ENCODE results near the gene C1QB. TPM values are rescaled to one million over a fixed set of nuclear protein-coding genes. Genes with fewer than 3 reads are reported as not detected.

Gene C1QB
- polyA plus RNA-seq, 1 donor (not counting 4 experiments of a cell fraction or from before 2014, with no cell fraction given) = not detected

DNA sequence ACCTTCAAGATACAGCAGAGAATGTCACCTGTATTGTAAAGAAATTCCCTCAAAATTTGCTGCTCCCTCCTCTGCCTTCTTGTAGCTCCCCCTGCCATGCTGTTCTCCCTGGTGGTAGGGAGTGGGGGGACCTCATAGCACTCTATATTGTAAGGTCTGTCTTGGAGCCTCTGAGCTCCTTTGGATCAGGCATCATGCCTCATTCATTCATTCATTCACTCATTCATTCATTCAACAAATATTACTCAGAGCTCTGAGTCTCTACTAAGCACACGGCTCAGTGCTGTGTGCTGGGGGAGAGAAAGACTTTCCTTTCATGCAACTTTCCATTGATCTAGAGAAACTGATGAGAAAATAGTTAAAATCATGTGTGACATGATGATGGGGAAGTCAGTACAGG lies 30.5 kb downstream of the C1QB start:
- Histone ChIP-seq H3K9ac (ENCODE audit: control insufficient read depth, extremely low read depth, insufficient read depth, low read length) (no peak overlapping the region), H3K79me2 (ENCODE audit: control insufficient read depth, insufficient read depth, low read length) (no peaks in the 10 kb centered on the region), H3K9me1 (ENCODE audit: control insufficient read depth, extremely low read depth, insufficient read depth, low read length) (no peaks in the 10 kb centered on the region), H3K27ac (ENCODE audit: control insufficient read depth, insufficient read depth, low read length) (no peak overlapping the region), H3K4me2 (ENCODE audit: control insufficient read depth, extremely low read depth, insufficient read depth, low read depth, low read length) (no peak overlapping the region), H3K27me3 (ENCODE audit: control insufficient read depth, extremely low read depth, insufficient read depth, low read length) (peaks cover 5% of the 10 kb centered on the region), H3K4me1 (ENCODE audit: control insufficient read depth, extremely low read depth, insufficient read depth, low read length) (no peaks in the 10 kb centered on the region), H2AFZ (ENCODE audit: control insufficient read depth, low read length) (no peak overlapping the region), H4K20me1 (ENCODE audit: control insufficient read depth, extremely low read depth, insufficient read depth, low read length) (no peaks in the 10 kb centered on the region), H3K36me3 (ENCODE audit: control insufficient read depth in 2 of 2, extremely low read depth in 1 of 2, insufficient read depth in 2 of 2, low read length in 2 of 2) (no peaks in the 10 kb centered on the region), H3K9me3 (ENCODE audit: control insufficient read depth, low read depth, low read length) (no peaks in the 10 kb centered on the region), H3K4me3 (ENCODE audit: control insufficient read depth in 2 of 3, extremely low read depth in 1 of 3, insufficient read depth in 2 of 3, low read depth in 1 of 3, low read length in 3 of 3) (no peak overlapping the region)
- no peak for FAIRE-seq
- dilution Hi-C loops (cut with MboI; ENCODE audit: extremely low pct_ligation_motif_present, low sequenced_read_pairs) = no loop called here
- DNase-seq (ENCODE audit: low read depth, low spot score) = no peak
- no peak for TF ChIP-seq EZH2 (IDR thresholded peaks at IDR 0.05; ENCODE audit: low read length)
- TF ChIP-seq, protein P1, sequence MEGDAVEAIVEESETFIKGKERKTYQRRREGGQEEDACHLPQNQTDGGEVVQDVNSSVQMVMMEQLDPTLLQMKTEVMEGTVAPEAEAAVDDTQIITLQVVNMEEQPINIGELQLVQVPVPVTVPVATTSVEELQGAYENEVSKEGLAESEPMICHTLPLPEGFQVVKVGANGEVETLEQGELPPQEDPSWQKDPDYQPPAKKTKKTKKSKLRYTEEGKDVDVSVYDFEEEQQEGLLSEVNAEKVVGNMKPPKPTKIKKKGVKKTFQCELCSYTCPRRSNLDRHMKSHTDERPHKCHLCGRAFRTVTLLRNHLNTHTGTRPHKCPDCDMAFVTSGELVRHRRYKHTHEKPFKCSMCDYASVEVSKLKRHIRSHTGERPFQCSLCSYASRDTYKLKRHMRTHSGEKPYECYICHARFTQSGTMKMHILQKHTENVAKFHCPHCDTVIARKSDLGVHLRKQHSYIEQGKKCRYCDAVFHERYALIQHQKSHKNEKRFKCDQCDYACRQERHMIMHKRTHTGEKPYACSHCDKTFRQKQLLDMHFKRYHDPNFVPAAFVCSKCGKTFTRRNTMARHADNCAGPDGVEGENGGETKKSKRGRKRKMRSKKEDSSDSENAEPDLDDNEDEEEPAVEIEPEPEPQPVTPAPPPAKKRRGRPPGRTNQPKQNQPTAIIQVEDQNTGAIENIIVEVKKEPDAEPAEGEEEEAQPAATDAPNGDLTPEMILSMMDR (optimal IDR thresholded peaks at IDR 0.05 in 1 of 3, IDR thresholded peaks at IDR 0.05 in 1 of 3, conservative IDR thresholded peaks at IDR 0.05 in 1 of 3; ENCODE audit: extremely low read depth in 1 of 3, insufficient read depth in 2 of 3, low read length in 3 of 3) = no peak

DNA sequence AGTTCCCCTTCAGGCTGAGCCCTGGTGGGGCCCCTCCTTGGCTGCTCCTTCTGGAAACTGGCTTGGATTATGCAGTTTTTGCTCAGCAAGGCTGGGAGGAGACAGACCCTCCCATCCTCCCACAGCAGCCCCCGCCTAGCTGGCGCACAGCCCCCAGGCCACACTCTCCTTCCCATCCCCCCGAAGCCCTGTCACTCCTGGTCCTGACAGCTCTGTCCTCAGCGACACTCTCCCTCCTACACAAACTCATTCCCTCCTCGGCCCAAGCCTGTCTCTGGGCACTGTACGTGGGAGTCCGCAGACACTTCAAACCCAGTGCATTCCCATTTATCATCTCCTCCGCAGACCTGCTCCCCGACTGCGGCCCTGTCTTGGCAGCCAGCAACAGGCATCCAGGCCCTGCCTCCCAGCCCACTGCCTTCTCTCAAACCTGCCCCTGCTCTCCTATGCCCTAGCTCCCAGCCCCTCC lies 32.6 kb downstream of the C1QB start:
- DNase-seq (ENCODE audit: low read depth, low spot score) = no peak
- no peak for TF ChIP-seq EZH2 (IDR thresholded peaks at IDR 0.05; ENCODE audit: low read length)
- TF ChIP-seq, protein P1 (optimal IDR thresholded peaks at IDR 0.05 in 1 of 3, IDR thresholded peaks at IDR 0.05 in 1 of 3, conservative IDR thresholded peaks at IDR 0.05 in 1 of 3; ENCODE audit: extremely low read depth in 1 of 3, insufficient read depth in 2 of 3, low read length in 3 of 3) = no peak
- Histone ChIP-seq H3K4me3 (ENCODE audit: control insufficient read depth in 2 of 3, extremely low read depth in 1 of 3, insufficient read depth in 2 of 3, low read depth in 1 of 3, low read length in 3 of 3) (no peak overlapping the region), H3K9me1 (ENCODE audit: control insufficient read depth, extremely low read depth, insufficient read depth, low read length) (no peaks in the 10 kb centered on the region), H3K27ac (ENCODE audit: control insufficient read depth, insufficient read depth, low read length) (no peak overlapping the region), H3K36me3 (ENCODE audit: control insufficient read depth in 2 of 2, extremely low read depth in 1 of 2, insufficient read depth in 2 of 2, low read length in 2 of 2) (no peaks in the 10 kb centered on the region), H3K4me1 (ENCODE audit: control insufficient read depth, extremely low read depth, insufficient read depth, low read length) (no peaks in the 10 kb centered on the region), H3K4me2 (ENCODE audit: control insufficient read depth, extremely low read depth, insufficient read depth, low read depth, low read length) (no peak overlapping the region), H2AFZ (ENCODE audit: control insufficient read depth, low read length) (no peak overlapping the region), H3K9ac (ENCODE audit: control insufficient read depth, extremely low read depth, insufficient read depth, low read length) (no peak overlapping the region), H3K79me2 (ENCODE audit: control insufficient read depth, insufficient read depth, low read length) (no peaks in the 10 kb centered on the region), H4K20me1 (ENCODE audit: control insufficient read depth, extremely low read depth, insufficient read depth, low read length) (no peaks in the 10 kb centered on the region), H3K9me3 (ENCODE audit: control insufficient read depth, low read depth, low read length) (no peaks in the 10 kb centered on the region), H3K27me3 (ENCODE audit: control insufficient read depth, extremely low read depth, insufficient read depth, low read length) (peaks cover 5% of the 10 kb centered on the region)
- dilution Hi-C loops (cut with MboI; ENCODE audit: extremely low pct_ligation_motif_present, low sequenced_read_pairs) = no loop called here
- FAIRE-seq = no peak

Data from keratinocyte (primary cell).